SK-N-SH (cell line): ENCODE measurements around the gene TRMU. TPM values are rescaled to one million over a fixed set of nuclear protein-coding genes. Genes with fewer than 3 reads are reported as not detected.

Experiments used
- CTCF ChIA-PET: fragments of 300-600, 350-600 bp; formaldehyde crosslinking; extraction: SDS; loops from one replicate; lab custom pipeline; 2021; lab: Yijun Ruan, JAX
- POLR2A ChIA-PET: fragments of 350-600 bp; sonication (Branson Sonifier 250); formaldehyde crosslinking; extraction: SDS; loops from one replicate; lab custom pipeline; 2020; ENCODE audit warnings: antibody characterized with exemption, inconsistent platforms; lab: Yijun Ruan, JAX
- DNase-seq: peaks from one replicate; pipeline ENCODE4 v3.0.0; 2012
- H2AFZ ChIP-seq: fragments of 200-600 bp; sonication (generic); 2 replicates; pipeline ENCODE4 v1.8.1; 2016; ENCODE audit warnings: antibody characterized with exemption, mild to moderate bottlenecking, low read depth
- H3F3A ChIP-seq: fragments of 200-600 bp; sonication (generic); replicated peaks from 2 replicates; pipeline ENCODE3; 2016; ENCODE audit warnings: antibody characterized with exemption, mild to moderate bottlenecking; ENCODE audit not compliant: insufficient read depth
- H3K27ac ChIP-seq, 2 experiments: fragments of 200-500 bp in 1 of 2; fragments of 200-600 bp in 1 of 2; sonication (Bioruptor generic) in 1 of 2; sonication (generic), shearing (Covaris generic) in 1 of 2; 2 replicates each; pipeline versions ENCODE4 v1.5.1 to v1.6.1; 2014 to 2016; ENCODE audit warnings: low read depth in 2 of 2, inconsistent platforms in 1 of 2, low read length in 1 of 2, mild to moderate bottlenecking in 1 of 2, mixed read lengths in 1 of 2
- H3K27me3 ChIP-seq: fragments of 200-600 bp; sonication (generic), shearing (Covaris generic); 2 replicates; pipeline ENCODE4 v1.6.1; 2016; ENCODE audit warnings: mixed run types; ENCODE audit not compliant: insufficient read depth
- H3K36me3 ChIP-seq, 2 experiments: fragments of 200-500 bp in 1 of 2; fragments of 200-600 bp in 1 of 2; sonication (Bioruptor generic) in 1 of 2; sonication (generic) in 1 of 2; replicated peaks in 1 of 2; 2 replicates each; pipeline versions ENCODE3 to v1.5.1; 2014 to 2016; ENCODE audit warnings: low read length in 1 of 2, mild to moderate bottlenecking in 1 of 2; ENCODE audit not compliant: insufficient read depth in 2 of 2, control insufficient read depth in 1 of 2
- H3K4me1 ChIP-seq, 2 experiments: fragments of 200-500 bp in 1 of 2; fragments of 200-600 bp in 1 of 2; sonication (Bioruptor generic) in 1 of 2; sonication (generic), shearing (Covaris generic) in 1 of 2; 2 replicates each; pipeline versions ENCODE4 v1.5.1 to v1.6.1; 2014 to 2016; ENCODE audit warnings: low read depth in 1 of 2, low read length in 1 of 2, mixed run types in 1 of 2; ENCODE audit not compliant: insufficient read depth in 2 of 2, control insufficient read depth in 1 of 2
- H3K4me2 ChIP-seq: fragments of 200-600 bp; sonication (generic), shearing (Covaris generic); 2 replicates; pipeline ENCODE4 v1.6.1; 2017; ENCODE audit warnings: mixed run types
- H3K4me3 ChIP-seq, 2 experiments: fragments of 200-500 bp in 1 of 2; fragments of 200-600 bp in 1 of 2; sonication (Bioruptor generic) in 1 of 2; sonication (generic), shearing (Covaris generic) in 1 of 2; 2 replicates each; pipeline versions ENCODE4 v1.5.1 to v1.8.1; 2014 to 2016; ENCODE audit warnings: low read depth in 2 of 2, inconsistent platforms in 1 of 2, low read length in 1 of 2, mild to moderate bottlenecking in 1 of 2, mixed read lengths in 1 of 2, moderate library complexity in 1 of 2
- H3K79me2 ChIP-seq: fragments of 200-600 bp; sonication (generic); 2 replicates; pipeline ENCODE4 v1.8.1; 2017; ENCODE audit warnings: mild to moderate bottlenecking; ENCODE audit not compliant: insufficient read depth
- H3K9ac ChIP-seq: fragments of 200-600 bp; sonication (generic); 2 replicates; pipeline ENCODE4 v1.6.1; 2017; ENCODE audit warnings: mixed run types
- H3K9me2 ChIP-seq: fragments of 200-600 bp; sonication (generic); 2 replicates; pipeline ENCODE4 v1.6.1; 2017; ENCODE audit warnings: mixed run types
- H3K9me3 ChIP-seq: fragments of 200-600 bp; sonication (generic); 2 replicates; pipeline ENCODE4 v1.6.1; 2017; ENCODE audit warnings: mixed run types, mild to moderate bottlenecking, moderate library complexity
- H4K20me1 ChIP-seq: fragments of 200-600 bp; sonication (generic); 2 replicates; pipeline ENCODE4 v1.6.1; 2017; ENCODE audit warnings: mild to moderate bottlenecking, mixed run types; ENCODE audit not compliant: insufficient read depth
- EZH2phosphoT487 ChIP-seq: fragments of 200-600 bp; sonication (generic); IDR thresholded peaks from 2 replicates; pipeline ENCODE4 v1.6.1; 2017; ENCODE audit warnings: low read depth, mixed run types, mild to moderate bottlenecking, antibody characterized with exemption, moderate library complexity, borderline replicate concordance
- FOXM1 ChIP-seq: IDR thresholded peaks from 2 replicates; pipeline ENCODE4 v1.4.0; 2012; ENCODE audit warnings: low read depth, mild to moderate bottlenecking
- IRF3 ChIP-seq: fragments of 150-350 bp; IDR thresholded peaks from 2 replicates; pipeline ENCODE4 v1.6.1; 2016; ENCODE audit warnings: mild to moderate bottlenecking, low read depth, low read length
- MAX ChIP-seq: IDR thresholded peaks from 2 replicates; pipeline ENCODE4 v1.4.0; 2012; ENCODE audit warnings: low read depth
- MEF2A ChIP-seq: IDR thresholded peaks from 2 replicates; pipeline ENCODE4 v1.4.0; 2012; ENCODE audit warnings: low read depth, borderline replicate concordance
- MXI1 ChIP-seq: IDR thresholded peaks from 2 replicates; pipeline ENCODE4 v1.6.1; 2012; ENCODE audit warnings: mild to moderate bottlenecking, low read depth, low read length, improper control_type of control experiment
- NFIC ChIP-seq: IDR thresholded peaks from 2 replicates; pipeline ENCODE4 v1.4.0; 2012; ENCODE audit warnings: borderline replicate concordance
- RCOR1 ChIP-seq: fragments of 150-350 bp; IDR thresholded peaks from 2 replicates; pipeline ENCODE4 v1.6.1; 2017; ENCODE audit warnings: antibody characterized with exemption, low read length
- RFX5 ChIP-seq: IDR thresholded peaks from 2 replicates; pipeline ENCODE4 v1.6.1; 2012; ENCODE audit warnings: mild to moderate bottlenecking, improper control_type of control experiment, low read length
- SMC3 ChIP-seq: IDR thresholded peaks from 2 replicates; pipeline ENCODE4 v1.6.1; 2012; ENCODE audit warnings: low read depth, low read length, improper control_type of control experiment
- TCF12 ChIP-seq: IDR thresholded peaks from 2 replicates; pipeline ENCODE4 v1.4.0; 2012
- TEAD4 ChIP-seq: IDR thresholded peaks from 2 replicates; pipeline ENCODE4 v1.4.0; 2012; ENCODE audit warnings: mild to moderate bottlenecking, borderline replicate concordance; ENCODE audit not compliant: insufficient read depth
- WGBS: methylation state at CpG from one replicate; pipeline ENCODE4 v1.1.6; 2017; ENCODE audit warnings: low lambda C conversion rate; 5-methylcytosine and 5-hydroxymethylcytosine counted together
- polyA plus RNA-seq, 3 experiments: library from polyadenylated mRNA; depleted of rRNA; stranded (reverse); fragments of >200 nt; gene quantifications; 2 replicates each; pipeline ENCODE4 v1.2.3, GENCODE V29; 2012
- TF ChIP-seq, protein P1 (sequence below): IDR thresholded peaks from 2 replicates; pipeline ENCODE4 v1.6.1; 2012; ENCODE audit warnings: mild to moderate bottlenecking, low read depth, low read length, moderate library complexity
- TF ChIP-seq, protein P2 (sequence below): fragments of 200-600 bp; sonication (generic); IDR thresholded peaks from 2 replicates; pipeline ENCODE4 v1.6.1; 2017; ENCODE audit warnings: antibody characterized with exemption, mild to moderate bottlenecking, moderate library complexity
- TF ChIP-seq, protein P3 (sequence below): IDR thresholded peaks from 2 replicates; pipeline ENCODE4 v1.4.0; 2012; ENCODE audit warnings: low read depth, borderline replicate concordance

Gene TRMU
- polyA plus RNA-seq, 1 of the 3 experiments (the other 2 are of a cell fraction): 47.1 TPM

- DNase-seq: no peak
- TF ChIP-seq MEF2A (no peak), EZH2phosphoT487 (no peak), TCF12 (no peak), IRF3 (no peak), RFX5 (no peak)
- Histone ChIP-seq H3K36me3 (peaks cover 10 to 14% of the 10 kb centered on the region in 2 experiments), H3K79me2 (peaks cover 49% of the 10 kb centered on the region), H3K9ac (no peak overlapping the region), H3K9me3 (no peaks in the 10 kb centered on the region), H3F3A (peaks cover 5% of the 10 kb centered on the region), H2AFZ (no peak overlapping the region), H3K9me2 (no peaks in the 10 kb centered on the region), H3K4me3 (no peak overlapping the region), H3K27ac (no peak overlapping the region), H3K4me2 (no peak overlapping the region), H3K27me3 (no peaks in the 10 kb centered on the region), H3K4me1 (no peaks in the 10 kb centered on the region), H4K20me1 (no peaks in the 10 kb centered on the region)
- 95% methylated on average over 13 of the region's 14 CpGs for WGBS
- ChIA-PET POLR2A (no interaction called here), CTCF (interaction anchor here (0.8 to 1.4 kb wide), 3 partner anchors 198 to 326 kb away, joined by 3 to 5 read pairs (median 4); no protein-coding TSS in a partner anchor)
Observed at GRCh38 chr22:46320166-46320710, 15.3 kb upstream of the TRMU start.

DNA sequence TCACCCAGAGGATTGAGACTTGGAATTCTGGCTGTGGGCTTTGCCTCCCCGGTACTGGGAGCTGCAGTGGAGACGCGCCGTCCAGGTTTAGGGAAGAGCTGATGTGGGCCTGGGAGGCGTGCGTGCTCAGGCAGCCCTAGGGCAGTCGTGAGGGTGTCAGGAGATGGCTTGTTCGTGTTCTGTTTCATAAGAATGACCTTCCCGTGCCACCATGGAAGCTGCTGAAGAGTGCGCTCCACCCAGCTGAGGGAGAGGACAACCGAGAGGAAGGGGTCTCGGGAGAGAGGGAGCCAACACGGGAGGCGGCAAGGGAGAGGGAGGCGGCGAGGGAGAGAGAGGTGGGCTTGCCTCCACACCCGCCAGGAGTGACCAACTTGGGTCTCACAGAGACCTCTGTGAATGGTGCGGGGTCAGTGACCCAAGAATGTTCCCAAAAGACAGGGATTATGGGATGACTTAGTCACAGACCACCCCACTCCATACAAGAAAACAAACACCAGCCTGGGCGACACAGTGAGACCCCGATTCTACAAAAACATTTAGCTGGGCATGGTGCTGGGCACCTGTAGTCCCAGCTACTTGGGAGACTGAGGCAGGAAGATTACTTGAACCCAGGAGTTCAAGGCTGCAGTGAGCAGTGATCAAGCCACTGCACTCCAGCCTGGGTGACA is 14.7 kb upstream of the TRMU start:
- H3K9me2 ChIP-seq: no peaks in the 10 kb centered on the region
- no peaks in the 10 kb centered on the region for H3K9me3 ChIP-seq
- H3K27ac ChIP-seq: no peak overlapping the region
- no peaks in the 10 kb centered on the region for H3F3A ChIP-seq
- CTCF ChIA-PET: interaction anchor here (0.8 to 1.4 kb wide), 3 partner anchors 199 to 326 kb away, joined by 3 to 5 read pairs (median 4); no protein-coding TSS in a partner anchor
- H2AFZ ChIP-seq: no peak overlapping the region
- H3K4me3 ChIP-seq: no peak overlapping the region
- no peaks in the 10 kb centered on the region for H3K27me3 ChIP-seq
- no peak overlapping the region for H3K9ac ChIP-seq
- no peaks in the 10 kb centered on the region for H4K20me1 ChIP-seq
- 95% methylated on average over 17 of the region's 20 CpGs for WGBS
- no peak for DNase-seq
- no peak overlapping the region for H3K4me2 ChIP-seq
- H3K4me1 ChIP-seq: no peaks in the 10 kb centered on the region
- H3K79me2 ChIP-seq: peaks cover 49% of the 10 kb centered on the region
- H3K36me3 ChIP-seq: peaks cover 5 to 18% of the 10 kb centered on the region in 2 experiments
- POLR2A ChIA-PET: interaction anchor here (0.6 kb wide), 1 partner anchor 177 kb away, joined by 3 read pairs; no protein-coding TSS in a partner anchor
- no peak for TF ChIP-seq SMC3
- TF ChIP-seq, protein P1, sequence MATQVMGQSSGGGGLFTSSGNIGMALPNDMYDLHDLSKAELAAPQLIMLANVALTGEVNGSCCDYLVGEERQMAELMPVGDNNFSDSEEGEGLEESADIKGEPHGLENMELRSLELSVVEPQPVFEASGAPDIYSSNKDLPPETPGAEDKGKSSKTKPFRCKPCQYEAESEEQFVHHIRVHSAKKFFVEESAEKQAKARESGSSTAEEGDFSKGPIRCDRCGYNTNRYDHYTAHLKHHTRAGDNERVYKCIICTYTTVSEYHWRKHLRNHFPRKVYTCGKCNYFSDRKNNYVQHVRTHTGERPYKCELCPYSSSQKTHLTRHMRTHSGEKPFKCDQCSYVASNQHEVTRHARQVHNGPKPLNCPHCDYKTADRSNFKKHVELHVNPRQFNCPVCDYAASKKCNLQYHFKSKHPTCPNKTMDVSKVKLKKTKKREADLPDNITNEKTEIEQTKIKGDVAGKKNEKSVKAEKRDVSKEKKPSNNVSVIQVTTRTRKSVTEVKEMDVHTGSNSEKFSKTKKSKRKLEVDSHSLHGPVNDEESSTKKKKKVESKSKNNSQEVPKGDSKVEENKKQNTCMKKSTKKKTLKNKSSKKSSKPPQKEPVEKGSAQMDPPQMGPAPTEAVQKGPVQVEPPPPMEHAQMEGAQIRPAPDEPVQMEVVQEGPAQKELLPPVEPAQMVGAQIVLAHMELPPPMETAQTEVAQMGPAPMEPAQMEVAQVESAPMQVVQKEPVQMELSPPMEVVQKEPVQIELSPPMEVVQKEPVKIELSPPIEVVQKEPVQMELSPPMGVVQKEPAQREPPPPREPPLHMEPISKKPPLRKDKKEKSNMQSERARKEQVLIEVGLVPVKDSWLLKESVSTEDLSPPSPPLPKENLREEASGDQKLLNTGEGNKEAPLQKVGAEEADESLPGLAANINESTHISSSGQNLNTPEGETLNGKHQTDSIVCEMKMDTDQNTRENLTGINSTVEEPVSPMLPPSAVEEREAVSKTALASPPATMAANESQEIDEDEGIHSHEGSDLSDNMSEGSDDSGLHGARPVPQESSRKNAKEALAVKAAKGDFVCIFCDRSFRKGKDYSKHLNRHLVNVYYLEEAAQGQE: no peak
- TF ChIP-seq NFIC: no peak
- TF ChIP-seq, protein P2, sequence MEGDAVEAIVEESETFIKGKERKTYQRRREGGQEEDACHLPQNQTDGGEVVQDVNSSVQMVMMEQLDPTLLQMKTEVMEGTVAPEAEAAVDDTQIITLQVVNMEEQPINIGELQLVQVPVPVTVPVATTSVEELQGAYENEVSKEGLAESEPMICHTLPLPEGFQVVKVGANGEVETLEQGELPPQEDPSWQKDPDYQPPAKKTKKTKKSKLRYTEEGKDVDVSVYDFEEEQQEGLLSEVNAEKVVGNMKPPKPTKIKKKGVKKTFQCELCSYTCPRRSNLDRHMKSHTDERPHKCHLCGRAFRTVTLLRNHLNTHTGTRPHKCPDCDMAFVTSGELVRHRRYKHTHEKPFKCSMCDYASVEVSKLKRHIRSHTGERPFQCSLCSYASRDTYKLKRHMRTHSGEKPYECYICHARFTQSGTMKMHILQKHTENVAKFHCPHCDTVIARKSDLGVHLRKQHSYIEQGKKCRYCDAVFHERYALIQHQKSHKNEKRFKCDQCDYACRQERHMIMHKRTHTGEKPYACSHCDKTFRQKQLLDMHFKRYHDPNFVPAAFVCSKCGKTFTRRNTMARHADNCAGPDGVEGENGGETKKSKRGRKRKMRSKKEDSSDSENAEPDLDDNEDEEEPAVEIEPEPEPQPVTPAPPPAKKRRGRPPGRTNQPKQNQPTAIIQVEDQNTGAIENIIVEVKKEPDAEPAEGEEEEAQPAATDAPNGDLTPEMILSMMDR: no peak
- no peak for TF ChIP-seq TEAD4
- TF ChIP-seq EZH2phosphoT487: no peak
- TF ChIP-seq RFX5: no peak
- TF ChIP-seq, protein P3, sequence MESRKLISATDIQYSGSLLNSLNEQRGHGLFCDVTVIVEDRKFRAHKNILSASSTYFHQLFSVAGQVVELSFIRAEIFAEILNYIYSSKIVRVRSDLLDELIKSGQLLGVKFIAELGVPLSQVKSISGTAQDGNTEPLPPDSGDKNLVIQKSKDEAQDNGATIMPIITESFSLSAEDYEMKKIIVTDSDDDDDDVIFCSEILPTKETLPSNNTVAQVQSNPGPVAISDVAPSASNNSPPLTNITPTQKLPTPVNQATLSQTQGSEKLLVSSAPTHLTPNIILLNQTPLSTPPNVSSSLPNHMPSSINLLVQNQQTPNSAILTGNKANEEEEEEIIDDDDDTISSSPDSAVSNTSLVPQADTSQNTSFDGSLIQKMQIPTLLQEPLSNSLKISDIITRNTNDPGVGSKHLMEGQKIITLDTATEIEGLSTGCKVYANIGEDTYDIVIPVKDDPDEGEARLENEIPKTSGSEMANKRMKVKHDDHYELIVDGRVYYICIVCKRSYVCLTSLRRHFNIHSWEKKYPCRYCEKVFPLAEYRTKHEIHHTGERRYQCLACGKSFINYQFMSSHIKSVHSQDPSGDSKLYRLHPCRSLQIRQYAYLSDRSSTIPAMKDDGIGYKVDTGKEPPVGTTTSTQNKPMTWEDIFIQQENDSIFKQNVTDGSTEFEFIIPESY: no peak
- no peak for TF ChIP-seq FOXM1
- no peak for TF ChIP-seq MAX
- TF ChIP-seq RCOR1: no peak
- no peak for TF ChIP-seq MXI1
- no peak for TF ChIP-seq MEF2A
